22Rv1 (cell line): Measurements from ENCODE around the gene ULK3.

ENCODE experiments used
- H3K27ac ChIP-seq: fragments of 450-650 bp; 2 replicates; pipeline ENCODE4 v1.5.1; 2017
- CTCF ChIP-seq: fragments of 450-650 bp; IDR thresholded peaks from 2 replicates; pipeline ENCODE4 v1.5.1; 2017; ENCODE audit warnings: mild to moderate bottlenecking
- ZFX ChIP-seq: fragments of 450-650 bp; IDR thresholded peaks from 2 replicates; pipeline ENCODE4 v1.6.1; 2017; ENCODE audit warnings: antibody characterized with exemption, borderline replicate concordance

ULK3 gene

GRCh38 chr15:74825866-74826265, 17.1 kb downstream of the ULK3 start:
- TF ChIP-seq CTCF = no peak
- TF ChIP-seq ZFX = no peak
- H3K27ac ChIP-seq = no peak overlapping the region

DNA sequence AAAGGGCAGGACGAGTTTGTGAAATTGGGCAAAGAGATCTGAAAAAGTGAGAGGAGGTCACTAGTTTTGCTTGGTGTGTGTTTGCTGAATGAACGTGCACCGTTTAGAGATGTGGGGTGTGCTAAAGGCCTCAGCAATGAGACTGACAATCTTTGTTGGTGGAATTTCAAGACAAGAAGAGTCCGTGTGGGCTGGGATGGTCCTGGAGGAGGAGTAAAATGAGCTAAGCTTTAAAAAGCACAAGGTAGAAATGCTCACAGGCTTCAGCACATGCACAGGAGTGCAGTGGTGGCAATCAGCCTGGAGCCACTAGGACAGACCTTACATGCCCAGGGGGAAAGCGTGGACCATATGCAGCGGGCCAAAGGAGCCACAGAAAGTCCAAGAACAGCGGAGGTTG, 18.0 kb downstream of the ULK3 start:
- H3K27ac ChIP-seq = no peak overlapping the region

GRCh38 chr15:74823324-74823723, 19.6 kb downstream of the ULK3 start:
- H3K27ac ChIP-seq = no peak overlapping the region
- no peak for TF ChIP-seq ZFX
- no peak for TF ChIP-seq CTCF

More for the DNA sequence above, 18.0 kb downstream of the ULK3 start:
- no peak for TF ChIP-seq CTCF
- no peak for TF ChIP-seq ZFX

GRCh38 chr15:74822233-74822632, 20.7 kb downstream of the ULK3 start:
- no peak for TF ChIP-seq ZFX
- TF ChIP-seq CTCF = no peak
- H3K27ac ChIP-seq = no peak overlapping the region

GRCh38 chr15:74821790-74822158, 21.2 kb downstream of the ULK3 start:
- TF ChIP-seq CTCF = no peak
- no peak for TF ChIP-seq ZFX
- no peak overlapping the region for H3K27ac ChIP-seq

DNA sequence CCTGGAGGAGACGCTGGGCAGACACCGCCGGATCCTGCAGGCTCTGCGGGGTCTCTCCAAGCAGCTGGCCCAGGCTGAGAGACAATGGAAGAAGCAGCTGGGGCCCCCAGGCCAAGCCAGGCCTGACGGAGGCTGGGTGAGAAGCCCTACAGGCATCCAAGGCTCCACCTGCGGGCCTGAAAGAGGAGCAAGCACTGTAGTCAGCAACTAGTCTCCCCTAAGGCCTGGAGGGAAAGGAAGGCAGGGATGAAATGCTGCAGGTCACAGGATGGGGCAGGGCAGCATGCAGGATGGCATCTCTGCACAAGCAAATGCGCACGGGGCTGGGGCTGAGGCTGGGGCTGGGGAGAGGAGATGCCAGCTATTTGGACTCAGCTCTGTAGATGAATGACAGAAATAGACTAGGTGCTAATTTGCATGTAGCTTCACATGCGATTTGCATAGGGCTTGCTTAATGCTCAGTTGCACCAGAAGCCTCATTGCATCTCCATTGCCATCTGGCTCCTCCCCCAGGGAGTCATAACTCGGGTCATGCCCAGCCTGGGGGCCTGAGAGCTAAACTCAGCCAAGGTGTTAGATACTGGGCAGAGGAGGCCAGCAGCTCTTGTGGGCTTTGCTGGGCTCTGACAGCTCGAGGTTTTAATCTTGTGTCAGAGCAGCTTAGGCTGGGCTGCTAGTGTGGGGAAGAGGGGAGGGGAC, 21.7 kb downstream of the ULK3 start:
- H3K27ac ChIP-seq = no peak overlapping the region
- TF ChIP-seq CTCF (no peak), ZFX (no peak)

GRCh38 chr15:74820056-74820455, 22.9 kb downstream of the ULK3 start:
- no peak overlapping the region for H3K27ac ChIP-seq
- TF ChIP-seq ZFX (no peak), CTCF (no peak)
